HEK293T (cell line): ENCODE data around the gene HOMER3.

Experiments used
- CTCF ChIA-PET: fragments of 350-600 bp; formaldehyde crosslinking; extraction: SDS; loops from one replicate; lab custom pipeline; 2021; ENCODE audit warnings: antibody characterized with exemption, inconsistent platforms; lab: Yijun Ruan, JAX
- POLR2A ChIA-PET: fragments of 350-600 bp; formaldehyde crosslinking; extraction: SDS; loops from one replicate; lab custom pipeline; 2020; ENCODE audit warnings: antibody characterized with exemption, inconsistent platforms; lab: Yijun Ruan, JAX
- DNase-seq: peaks from one replicate; pipeline ENCODE4 v3.0.0; 2012; ENCODE audit warnings: mixed read lengths; ENCODE audit errors: extremely low spot score
- ARNT ChIP-seq: fragments of 450-650 bp; IDR thresholded peaks from 2 replicates; pipeline ENCODE4 v1.6.1; 2017; ENCODE audit warnings: mild to moderate bottlenecking
- BHLHE40 ChIP-seq: fragments of 450-650 bp; IDR thresholded peaks from 2 replicates; pipeline ENCODE4 v1.6.1; 2016; ENCODE audit warnings: mild to moderate bottlenecking, moderate library complexity, borderline replicate concordance
- CTBP1 ChIP-seq: fragments of 450-650 bp; IDR thresholded peaks from 2 replicates; pipeline ENCODE4 v1.6.1; 2016; ENCODE audit warnings: borderline replicate concordance
- ELF4 ChIP-seq: fragments of 450-650 bp; IDR thresholded peaks from 2 replicates; pipeline ENCODE4 v1.6.1; 2017; ENCODE audit warnings: antibody characterized with exemption
- FOXA1 ChIP-seq: fragments of 450-650 bp; IDR thresholded peaks from 2 replicates; pipeline ENCODE4 v1.6.1; 2016; ENCODE audit warnings: mild to moderate bottlenecking
- FOXK2 ChIP-seq: fragments of 450-650 bp; IDR thresholded peaks from 2 replicates; pipeline ENCODE4 v1.6.1; 2016; ENCODE audit warnings: mild to moderate bottlenecking
- FOXM1 ChIP-seq: fragments of 450-650 bp; IDR thresholded peaks from 2 replicates; pipeline ENCODE4 v1.6.1; 2017; ENCODE audit warnings: mild to moderate bottlenecking, borderline replicate concordance
- HDGF ChIP-seq: fragments of 450-650 bp; IDR thresholded peaks from 2 replicates; pipeline ENCODE4 v1.6.1; 2017; ENCODE audit warnings: antibody characterized with exemption, borderline replicate concordance
- L3MBTL2 ChIP-seq: fragments of 450-650 bp; conservative IDR thresholded peaks from 2 replicates; pipeline ENCODE4 v1.6.1; 2016; ENCODE audit warnings: mild to moderate bottlenecking
- LEF1 ChIP-seq: fragments of 450-650 bp; IDR thresholded peaks from 2 replicates; pipeline ENCODE4 v1.6.1; 2017; ENCODE audit warnings: mild to moderate bottlenecking, borderline replicate concordance
- NFRKB ChIP-seq: fragments of 450-650 bp; IDR thresholded peaks from 2 replicates; pipeline ENCODE4 v1.6.1; 2016; ENCODE audit warnings: mild to moderate bottlenecking, moderate library complexity
- SP1 ChIP-seq: fragments of 450-650 bp; IDR thresholded peaks from 2 replicates; pipeline ENCODE4 v1.6.1; 2017
- SUZ12 ChIP-seq: fragments of 450-650 bp; IDR thresholded peaks from 2 replicates; pipeline ENCODE4 v1.6.1; 2016; ENCODE audit warnings: mild to moderate bottlenecking
- TARDBP ChIP-seq: fragments of 450-650 bp; IDR thresholded peaks from 2 replicates; pipeline ENCODE4 v1.6.1; 2016
- ZNF384 ChIP-seq: fragments of 450-650 bp; IDR thresholded peaks from 2 replicates; pipeline ENCODE4 v1.6.1; 2016
- TF ChIP-seq, protein P1 (sequence below): fragments of 450-650 bp; IDR thresholded peaks from 2 replicates; pipeline ENCODE4 v1.6.1; 2016

HOMER3 gene

DNA sequence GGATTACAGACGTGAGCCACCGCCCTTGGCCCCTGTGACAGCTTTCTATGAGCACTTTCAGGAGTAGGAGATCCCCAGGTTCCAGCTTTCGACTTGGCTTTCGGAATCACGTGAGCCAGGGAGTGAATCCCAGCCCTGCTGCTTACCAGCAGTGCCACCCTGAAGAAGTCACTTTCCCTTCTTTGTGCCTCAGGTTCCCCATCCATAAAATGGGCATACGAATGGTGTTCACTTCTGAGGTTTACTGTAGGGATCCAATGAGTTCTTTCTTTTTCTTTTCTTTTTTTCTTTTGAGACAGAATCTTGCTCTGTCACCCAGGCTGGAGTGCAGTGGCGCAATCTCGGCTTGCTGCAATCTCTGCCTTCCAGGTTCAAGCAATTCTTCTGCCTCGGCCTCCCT lies 4.3 kb upstream of the HOMER3 start:
- DNase-seq, result no peak
- ChIA-PET POLR2A (no interaction called here), CTCF (interaction anchor here (1.0 kb wide), 1 partner anchor 351 kb away, joined by 5 read pairs; no protein-coding TSS in a partner anchor)
- TF ChIP-seq ZNF384, result no peak
- TF ChIP-seq BHLHE40, result no peak
- TF ChIP-seq HDGF, result no peak

DNA sequence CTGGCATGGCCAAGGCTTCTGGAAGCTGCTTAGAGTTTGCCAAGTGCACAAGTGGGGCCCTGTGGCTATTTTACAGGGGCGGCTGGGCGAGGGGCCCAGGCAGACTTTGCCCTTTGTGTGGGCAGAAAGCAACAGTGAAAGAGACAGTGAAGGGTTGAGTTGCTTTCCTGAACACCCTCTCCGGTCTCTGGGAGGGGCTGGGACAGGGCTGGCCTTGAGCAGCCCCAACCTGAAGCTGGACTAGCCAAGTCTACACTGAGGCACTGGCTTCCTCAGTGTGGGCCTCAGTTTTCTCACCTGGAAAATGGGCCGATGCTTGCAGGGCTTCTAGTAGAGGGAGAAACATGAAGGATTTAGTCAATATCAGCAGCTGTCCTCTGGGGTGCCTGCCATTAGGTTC lies 2.4 kb upstream of the HOMER3 start:
- POLR2A ChIA-PET, result no interaction called here
- DNase-seq, result no peak
- CTCF ChIA-PET, result interaction anchor here (0.7 kb wide), 1 partner anchor 9 kb away, joined by 3 read pairs; no protein-coding TSS in a partner anchor
- TF ChIP-seq HDGF (no peak), FOXA1 (no peak), NFRKB (no peak), BHLHE40 (no peak), TARDBP (no peak), SUZ12 (no peak), ELF4 (no peak), LEF1 (no peak), SP1 (no peak), L3MBTL2 (no peak), ARNT (no peak), ZNF384 (no peak), FOXK2 (no peak), CTBP1 (no peak), FOXM1 (no peak)
- TF ChIP-seq, protein P1, sequence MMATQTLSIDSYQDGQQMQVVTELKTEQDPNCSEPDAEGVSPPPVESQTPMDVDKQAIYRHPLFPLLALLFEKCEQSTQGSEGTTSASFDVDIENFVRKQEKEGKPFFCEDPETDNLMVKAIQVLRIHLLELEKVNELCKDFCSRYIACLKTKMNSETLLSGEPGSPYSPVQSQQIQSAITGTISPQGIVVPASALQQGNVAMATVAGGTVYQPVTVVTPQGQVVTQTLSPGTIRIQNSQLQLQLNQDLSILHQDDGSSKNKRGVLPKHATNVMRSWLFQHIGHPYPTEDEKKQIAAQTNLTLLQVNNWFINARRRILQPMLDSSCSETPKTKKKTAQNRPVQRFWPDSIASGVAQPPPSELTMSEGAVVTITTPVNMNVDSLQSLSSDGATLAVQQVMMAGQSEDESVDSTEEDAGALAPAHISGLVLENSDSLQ, result no peak

DNA sequence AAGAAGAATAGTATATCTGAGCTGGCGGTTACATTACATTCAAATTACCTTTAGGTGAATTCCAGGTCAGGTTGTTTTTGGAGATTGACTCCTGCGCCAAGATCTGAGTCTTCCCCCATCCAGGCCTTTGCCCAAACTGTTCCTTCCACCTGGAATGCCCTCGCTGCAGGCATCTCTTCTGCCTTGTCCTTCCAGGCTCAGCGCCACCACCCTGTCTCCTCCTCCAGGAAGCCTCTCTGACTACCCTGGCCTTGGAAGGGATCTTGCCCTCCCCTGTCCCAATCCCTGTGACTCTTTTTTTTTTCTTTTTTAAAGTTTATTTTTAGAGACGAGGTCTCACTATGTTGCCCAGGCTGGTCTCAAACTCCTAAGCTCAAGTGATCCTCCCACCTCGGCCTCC lies 1.7 kb upstream of the HOMER3 start:
- TF ChIP-seq LEF1, result no peak
- no peak for TF ChIP-seq FOXM1
- TF ChIP-seq TARDBP, result no peak
- TF ChIP-seq HDGF, result no peak
- TF ChIP-seq SUZ12, result no peak
- no peak for TF ChIP-seq BHLHE40
- no peak for TF ChIP-seq NFRKB
- no peak for TF ChIP-seq CTBP1
- ChIA-PET POLR2A (no interaction called here), CTCF (interaction anchor here (0.7 kb wide), 1 partner anchor 8 kb away, joined by 3 read pairs; no protein-coding TSS in a partner anchor)
- DNase-seq, result no peak

DNA sequence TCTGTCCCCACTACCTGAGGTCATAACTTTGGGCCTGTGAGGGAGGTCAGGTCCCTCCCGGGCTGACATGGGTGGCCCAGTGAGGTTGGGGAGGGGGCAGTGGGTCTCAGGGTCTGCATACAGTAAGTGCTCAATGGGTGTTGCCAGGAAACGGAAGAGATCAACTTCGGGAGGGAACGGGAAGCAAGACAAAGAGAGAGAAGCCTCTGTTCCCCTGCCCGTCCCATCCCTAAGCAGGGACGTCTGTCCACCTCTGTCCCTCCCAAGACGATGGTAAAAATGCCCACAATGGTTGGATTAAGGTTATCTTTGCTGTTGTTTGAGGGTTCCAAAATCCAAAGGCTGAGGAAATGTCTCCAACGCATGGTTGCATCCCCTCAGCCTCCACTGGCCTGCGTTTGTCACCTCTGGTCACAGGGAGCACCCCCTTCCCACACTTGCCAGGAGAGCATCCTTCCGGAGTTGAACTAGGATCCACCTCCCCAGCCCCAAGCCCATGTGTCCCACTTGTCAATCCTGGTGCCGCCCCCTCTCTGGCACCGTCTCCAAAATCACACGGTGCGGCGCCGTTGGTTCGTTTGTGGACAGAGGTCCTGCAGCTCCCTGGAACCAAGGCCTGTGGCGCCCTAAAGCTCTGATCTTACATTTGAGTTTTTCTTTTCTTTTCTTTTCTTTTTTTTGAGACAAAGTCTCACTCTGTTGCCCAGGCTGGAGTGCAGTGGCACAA lies 774 bp upstream of the HOMER3 start:
- ChIA-PET POLR2A (no interaction called here), CTCF (no interaction called here)
- no peak for DNase-seq

DNA sequence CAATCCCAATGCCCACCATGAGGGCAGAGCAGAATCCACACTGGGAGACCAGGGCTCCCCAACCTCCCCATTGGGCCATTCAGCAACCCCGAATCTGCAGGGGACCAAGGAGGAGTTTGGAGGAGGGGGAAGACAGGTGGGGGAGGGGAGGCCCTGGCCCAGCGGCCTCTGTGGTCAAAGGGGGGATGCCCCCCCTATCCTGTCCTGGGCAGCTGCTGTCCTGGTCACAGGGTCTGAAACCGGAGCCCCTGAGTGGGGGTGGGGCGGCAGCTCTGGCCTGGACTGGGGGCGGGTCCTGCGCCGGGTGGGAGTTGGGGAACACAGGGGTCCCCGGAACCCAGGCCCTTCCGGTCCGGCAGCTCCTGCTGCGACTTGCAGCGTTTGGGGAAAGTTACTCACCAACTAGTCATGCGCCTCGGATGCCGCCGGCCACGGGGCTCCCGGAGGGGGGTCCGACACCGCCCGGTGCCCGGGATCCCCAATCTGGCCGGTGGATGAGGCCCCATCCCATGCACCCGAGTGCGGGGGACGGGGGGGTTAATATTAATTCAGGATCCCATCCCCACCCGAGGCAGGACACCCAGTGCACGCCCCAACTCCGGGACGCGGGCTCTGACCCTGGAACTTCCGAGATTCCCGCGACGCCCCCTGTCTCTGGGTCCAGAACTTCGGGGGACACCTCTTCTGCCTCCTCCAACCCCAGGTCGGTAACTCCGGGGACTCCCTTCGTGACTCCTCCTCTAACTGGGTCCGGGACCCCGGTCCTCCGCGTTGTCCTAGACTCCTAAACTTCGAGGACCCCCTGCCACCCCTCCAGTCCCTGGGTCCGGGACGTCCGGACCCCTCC lies 872 bp downstream of the HOMER3 start:
- TF ChIP-seq SUZ12 (no peak), SP1 (no peak), ZNF384 (no peak), NFRKB (no peak), L3MBTL2 (no peak), CTBP1 (no peak), LEF1 (no peak)
- CTCF ChIA-PET, result no interaction called here
- no peak for DNase-seq
- POLR2A ChIA-PET, result interaction anchor here (1.1 to 1.3 kb wide), 2 partner anchors 21 to 45 kb away, joined by 3 to 8 read pairs; partner anchors contain the start of genes COPE and DDX49

More for the DNA sequence above, 774 bp upstream of the HOMER3 start:
- TF ChIP-seq BHLHE40 (no peak), ELF4 (no peak), ZNF384 (no peak), SUZ12 (no peak), L3MBTL2 (no peak), CTBP1 (no peak), HDGF (no peak), TARDBP (no peak), NFRKB (no peak), FOXM1 (no peak), FOXA1 (no peak), FOXK2 (no peak), ARNT (no peak), LEF1 (no peak), SP1 (no peak)
- TF ChIP-seq, protein P1, result no peak

DNA sequence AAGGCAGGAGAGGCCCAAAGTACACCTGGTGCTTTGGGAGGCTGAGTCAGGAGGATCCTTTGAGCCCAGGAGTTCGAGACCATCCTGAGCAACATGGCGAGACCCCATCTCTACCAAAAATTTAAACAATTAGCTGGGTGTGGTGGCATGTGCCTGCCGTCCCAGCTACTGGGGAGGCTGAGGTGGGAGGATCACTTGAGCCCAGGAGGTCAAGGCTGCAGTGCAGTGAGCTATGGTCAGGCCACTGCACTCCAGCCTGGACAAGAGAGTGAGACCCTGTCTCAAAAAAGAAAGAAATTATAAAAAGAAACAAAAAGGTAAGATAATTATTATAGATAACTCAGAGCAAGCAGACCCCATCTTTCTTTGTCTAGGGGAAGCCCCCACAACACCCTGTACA lies 1.9 kb downstream of the HOMER3 start:
- ChIA-PET POLR2A (interaction anchor here (1.1 to 1.3 kb wide), 2 partner anchors 20 to 44 kb away, joined by 3 to 8 read pairs; partner anchors contain the start of genes COPE and DDX49), CTCF (no interaction called here)

More for the DNA sequence above, 1.9 kb downstream of the HOMER3 start:
- no peak for DNase-seq
- no peak for TF ChIP-seq SP1
- no peak for TF ChIP-seq SUZ12
- no peak for TF ChIP-seq NFRKB
- no peak for TF ChIP-seq TARDBP
- TF ChIP-seq FOXM1, result no peak
- TF ChIP-seq HDGF, result no peak
- TF ChIP-seq ARNT, result no peak
- TF ChIP-seq BHLHE40, result no peak
- no peak for TF ChIP-seq FOXA1
